GM12878 (cell line): ENCODE results near the gene PCDHGA5. TPM values are rescaled to one million over a fixed set of nuclear protein-coding genes. Genes with fewer than 3 reads are reported as not detected.
"Not testable (repeated sequence)": the region's sequence is repeated elsewhere in the genome, so short reads cannot be mapped to it uniquely, and the experiment has no call there.

Experiments
- ATAC-seq: fragments of 200-7000 bp; cut with Tn5 transposase; 3 replicates; pipeline ENCODE4 v1.9.1; 2020; ENCODE audit warnings: mild to moderate bottlenecking, moderate library complexity
- Bru-seq: library from RNA; stranded (reverse); fragments of 400-500 nt; gene quantifications from one replicate; lab custom pipeline; 2021; lab: Mats Ljungman, UMichigan
- BruChase-seq, 2 experiments: library from RNA; stranded (reverse); fragments of 400-500 nt; gene quantifications; one replicate each; lab custom pipeline; 2021; lab: Mats Ljungman, UMichigan
- BruUV-seq: library from RNA; stranded (reverse); fragments of 400-500 nt; replicated peaks from 2 replicates; lab custom pipeline; 2021; lab: Mats Ljungman, UMichigan
- CTCF ChIA-PET: fragments of 300-600 bp; sonication (Branson Sonifier 250); formaldehyde crosslinking; extraction: SDS; loops from one replicate; lab custom pipeline; 2021; ENCODE audit warnings: inconsistent platforms; lab: Yijun Ruan, JAX
- POLR2A ChIA-PET: fragments of 350-600 bp; formaldehyde crosslinking; extraction: SDS; loops from one replicate; lab custom pipeline; 2021; ENCODE audit warnings: inconsistent platforms; lab: Charles Lee
- RAD21 ChIA-PET: fragments of 300-600 bp; sonication (Branson Sonifier 250); formaldehyde crosslinking; loops from one replicate; lab custom pipeline; 2023; ENCODE audit warnings: antibody characterized with exemption; ENCODE audit not compliant: unreplicated experiment; lab: Charles Lee
- SMC1A ChIA-PET: fragments of 300-600 bp; sonication (Branson Sonifier 250); formaldehyde crosslinking; loops from one replicate; lab custom pipeline; 2023; ENCODE audit not compliant: unreplicated experiment, uncharacterized antibody; lab: Charles Lee
- DNase-seq: peaks from one replicate; pipeline ENCODE4 v3.0.0-alpha.2; 2011; ENCODE audit warnings: low read depth, low spot score
- FAIRE-seq: peaks from 3 replicates; lab custom pipeline; 2011; peaks lifted over from hg19 to GRCh38; lab: Jason Lieb, UNC
- H2AFZ ChIP-seq: 2 replicates; pipeline ENCODE4 v1.6.0; 2011; ENCODE audit warnings: low read depth, low read length, control low read depth; ENCODE audit not compliant: control insufficient read depth
- H3K27ac ChIP-seq: 2 replicates; pipeline ENCODE4 v1.5.1; 2011; ENCODE audit warnings: control low read depth; ENCODE audit not compliant: control insufficient read depth, insufficient read depth
- H3K27me3 ChIP-seq, 2 experiments: replicated peaks in 1 of 2; 2 replicates each; pipeline versions ENCODE4 v1.6.0 to v1.6.1; 2011; ENCODE audit warnings: low read length in 1 of 2; ENCODE audit not compliant: control insufficient read depth in 2 of 2, insufficient read depth in 2 of 2
- H3K36me3 ChIP-seq, 2 experiments: 2 replicates each; pipeline ENCODE4 v1.5.1; 2011; ENCODE audit warnings: low read length in 1 of 2; ENCODE audit not compliant: control insufficient read depth in 2 of 2, insufficient read depth in 2 of 2
- H3K4me1 ChIP-seq: 2 replicates; pipeline ENCODE4 v1.6.1; 2011; ENCODE audit warnings: mild to moderate bottlenecking, low read length, moderate library complexity, mixed read lengths; ENCODE audit not compliant: control insufficient read depth, insufficient read depth
- H3K4me2 ChIP-seq: 2 replicates; pipeline ENCODE4 v1.6.0; 2011; ENCODE audit warnings: control low read depth; ENCODE audit not compliant: control insufficient read depth, insufficient read depth
- H3K4me3 ChIP-seq: fragments of 200-600 bp; sonication (generic); 2 replicates; pipeline ENCODE4 v1.5.1; 2016
- H3K79me2 ChIP-seq: 2 replicates; pipeline ENCODE4 v1.6.0; 2011; ENCODE audit warnings: low read length; ENCODE audit not compliant: control insufficient read depth, insufficient read depth
- H3K9ac ChIP-seq: 2 replicates; pipeline ENCODE4 v1.8.0; 2011; ENCODE audit warnings: low read length, control low read depth, mixed read lengths; ENCODE audit not compliant: control insufficient read depth, insufficient read depth
- H3K9me3 ChIP-seq: replicated peaks from 3 replicates; pipeline ENCODE4 v1.5.1; 2011; ENCODE audit warnings: mild to moderate bottlenecking, low read length; ENCODE audit not compliant: control insufficient read depth, insufficient read depth
- H4K20me1 ChIP-seq: 2 replicates; pipeline ENCODE4 v1.6.0; 2011; ENCODE audit not compliant: control insufficient read depth, insufficient read depth
- ZNF622 ChIP-seq: fragments of 450-650 bp; IDR thresholded peaks from 2 replicates; pipeline ENCODE4 v1.6.1; 2017; ENCODE audit warnings: mild to moderate bottlenecking, inconsistent platforms
- WGBS: methylation state at CpG from one replicate; pipeline ENCODE4 v1.1.6; 2016; ENCODE audit warnings: low lambda C conversion rate; ENCODE audit not compliant: insufficient replicate concordance, insufficient coverage; ENCODE audit errors: missing lambda C conversion rate; 5-methylcytosine and 5-hydroxymethylcytosine counted together
- in situ Hi-C: fragments of 300-500 bp; cut with MboI; formaldehyde crosslinking; loops from 9 replicates; pipeline ENCODE4 v1.14.3; 2018; ENCODE audit warnings: mixed read lengths
- intact Hi-C: fragments of 100-400 bp; cut with micrococcal nuclease; formaldehyde crosslinking; loops from one replicate; pipeline ENCODE4 v1.14.2; 2022; ENCODE audit not compliant: unreplicated experiment
- long read RNA-seq, 2 experiments: library from polyadenylated mRNA; unstranded; transcript quantifications; one replicate each; pipeline ENCODE4 v2.0.0, GENCODE V29; 2019 to 2020
- polyA minus RNA-seq, 3 experiments: library from RNA; depleted of rRNA, polyadenylated mRNA; stranded (reverse); fragments of >200 nt; gene quantifications; 2 replicates each; pipeline ENCODE4 v1.2.3, GENCODE V29; 2011
- polyA plus RNA-seq, 11 experiments: library from polyadenylated mRNA; depleted of rRNA in 4 of 11; unstranded in 6 of 11; stranded (reverse) in 5 of 11; fragments of >200 nt; fragmentation: Nextera tagmentation in 4 of 11; fragmentation: Illumina TruSeq in 1 of 11; extraction: Ambion mirVana in 4 of 11; extraction: Trizol in 1 of 11; gene quantifications; 1 replicate in 1 of 11; 2 replicates in 10 of 11; pipeline versions ENCODE4 v1.2.1 to v1.2.3, GENCODE V29; 2011 to 2016; ENCODE audit warnings: inconsistent platforms in 2 of 11, missing spikeins in 2 of 11, low read depth in 1 of 11
- total RNA-seq, 4 experiments: library from RNA; depleted of rRNA in 3 of 4; stranded (reverse); fragments of >200 nt in 3 of 4; fragmentation: Illumina TruSeq in 1 of 4; extraction: Trizol in 1 of 4; gene quantifications; 2 replicates each; pipeline versions ENCODE4 v1.2.1 to v1.2.3, GENCODE V29; 2013 to 2021

Gene PCDHGA5
- total RNA-seq (2013; cell fraction: nucleolus; rRNA removed), result 4.5 and 5.3 TPM in 2 replicates
- total RNA-seq (2014; rRNA removed), result 0.11 and 0.23 TPM in 2 replicates
- total RNA-seq (2014; rRNA removed; fragmentation: Illumina TruSeq; extraction: Trizol), result 0.09 and 0.13 TPM in 2 replicates
- 0.13 and 0.23 TPM in 2 replicates for total RNA-seq (2021)
- polyA plus RNA-seq (2011; ENCODE audit: low read depth), result 0.12 TPM
- 0.18 and 0.20 TPM in 2 replicates for polyA plus RNA-seq (2011; rRNA removed)
- 0.19 and 0.23 TPM in 2 replicates for polyA plus RNA-seq (2011; cell fraction: cytosol; rRNA removed)
- polyA plus RNA-seq (2011; cell fraction: nucleus; rRNA removed), result 0.69 and 0.91 TPM in 2 replicates
- polyA plus RNA-seq (2012), result 0.12 and 0.14 TPM in 2 replicates
- 0.13 and 0.17 TPM in 2 replicates for polyA plus RNA-seq (2014; fragmentation: Illumina TruSeq; extraction: Trizol)
- not detected for polyA plus RNA-seq (2014; fragmentation: Nextera tagmentation; extraction: Ambion mirVana)
- 0.05 and 0.10 TPM in 2 replicates for polyA plus RNA-seq (2014; rRNA removed)
- polyA plus RNA-seq (2016; fragmentation: Nextera tagmentation; extraction: Ambion mirVana), result not detected
- polyA minus RNA-seq (2011; rRNA and poly(A)+ RNA removed), result 0.57 and 0.59 TPM in 2 replicates
- 0.42 TPM in 1 of 2 replicates, not detected in the other for polyA minus RNA-seq (2011; cell fraction: cytosol; rRNA and poly(A)+ RNA removed)
- 0.85 and 1.1 TPM in 2 replicates for polyA minus RNA-seq (2011; cell fraction: nucleus; rRNA and poly(A)+ RNA removed)
- Bru-seq, nascent RNA, result percentile 21 among the genes with signal in this experiment
- percentile 21 among the genes with signal in this experiment for BruChase-seq, experiment 1, labeled RNA remaining after a 6-hour chase
- percentile 34 among the genes with signal in this experiment for BruChase-seq, experiment 2, labeled RNA remaining after a 2-hour chase
- long read RNA-seq, experiment 1, result 0 reads
- long read RNA-seq, experiment 2, result 0 reads

GRCh38 chr5:141363952-141364660 is at the start of gene PCDHGA5:
Gene PCDHGA5, plus strand, starts transcription at chr5:141364162. Its CDS starts 169 bp downstream, at chr5:141364331.
- WGBS, result 79% methylated on average over 34 of the region's 34 CpGs
- CTCF ChIA-PET, result interaction anchor here (1.1 kb wide), 1 partner anchor 146 kb away, joined by 3 read pairs; no protein-coding TSS in a partner anchor
- Histone ChIP-seq H3K4me3 (no peak within 1 kb of the TSS), H3K27me3 (no peaks in the 10 kb centered on the region; a peak in 1 of 4 replicates), H3K27ac (no peak within 1 kb of the TSS), H3K4me1 (no peaks in the 10 kb centered on the region), H3K4me2 (no peak within 1 kb of the TSS), H2AFZ (no peak within 1 kb of the TSS), H3K9me3 (peaks cover 15% of the 10 kb centered on the region; the same call in 2 of the 3 replicates), H3K36me3 (no peaks in the 10 kb centered on the region), H4K20me1 (no peaks in the 10 kb centered on the region), H3K9ac (no peak within 1 kb of the TSS), H3K79me2 (no peaks in the 10 kb centered on the region)
- SMC1A ChIA-PET, result no interaction called here
- FAIRE-seq (no peak), DNase-seq (no peak), ATAC-seq (no peak)
- no TSS peak for BruUV-seq
- in situ Hi-C loops, result no loop called here
- POLR2A ChIA-PET, result no interaction called here
- intact Hi-C loops, result no loop called here
- RAD21 ChIA-PET, result no interaction called here
- no peak for TF ChIP-seq ZNF622

- RAD21 ChIA-PET, H3K4me2 ChIP-seq, POLR2A ChIA-PET, H3K4me3 ChIP-seq, H3K9ac ChIP-seq, DNase-seq, BruUV-seq, H3K27ac ChIP-seq, H2AFZ ChIP-seq, in situ Hi-C loops, intact Hi-C loops, H3K4me1 ChIP-seq, ATAC-seq, H4K20me1 ChIP-seq, FAIRE-seq, H3K36me3 ChIP-seq, H3K27me3 ChIP-seq: not testable (repeated sequence)
- peaks cover 32% of the 10 kb centered on the region for H3K9me3 ChIP-seq
- SMC1A ChIA-PET, result interaction anchor here (1.6 kb wide), 1 partner anchor 10 kb away, joined by 6 read pairs; no protein-coding TSS in a partner anchor
- CTCF ChIA-PET, result interaction anchor here (1.6 kb wide), 1 partner anchor 11 kb away, joined by 3 read pairs; no protein-coding TSS in a partner anchor
- WGBS, result 85% methylated on average over 4 of the region's 4 CpGs
- peaks cover 23% of the 10 kb centered on the region for H3K79me2 ChIP-seq
These were observed 47.0 kb upstream of the PCDHGA5 start for GRCh38 chr5:141316963-141317362.
